CD14-positive monocyte (primary cell): ENCODE data around the gene PRKACA. TPM values are rescaled to one million over a fixed set of nuclear protein-coding genes. Genes with fewer than 3 reads are reported as not detected.

Source experiments
- DNase-seq, 3 donors: peaks; one replicate each; pipeline ENCODE4 v3.0.0-alpha.2; 2011 to 2022
- H2AFZ ChIP-seq: 2 replicates; pipeline ENCODE4 v1.6.0; 2012; ENCODE audit warnings: mild to moderate bottlenecking, low read depth, low read length, inconsistent platforms; ENCODE audit not compliant: insufficient read depth, poor library complexity, severe bottlenecking
- H3K27ac ChIP-seq, 2 donors: 1 replicate in 1 of 2; 2 replicates in 1 of 2; pipeline ENCODE4 v1.5.1; 2012 to 2013; ENCODE audit warnings: low read length in 2 of 2, control low read depth in 1 of 2, inconsistent platforms in 1 of 2, low read depth in 1 of 2, mild to moderate bottlenecking in 1 of 2
- H3K27me3 ChIP-seq, 2 donors: one replicate each; pipeline versions ENCODE4 v1.6.0 to v1.6.1; 2011 to 2013; ENCODE audit warnings: low read length in 2 of 2; ENCODE audit not compliant: control insufficient read depth in 2 of 2, insufficient read depth in 2 of 2
- H3K36me3 ChIP-seq, 2 donors: replicated peaks in 1 of 2; 1 replicate in 1 of 2; 2 replicates in 1 of 2; pipeline versions ENCODE4 v1.5.1 to v1.6.1; 2012 to 2013; ENCODE audit warnings: low read length in 2 of 2, control low read depth in 1 of 2, inconsistent platforms in 1 of 2, mild to moderate bottlenecking in 1 of 2; ENCODE audit not compliant: insufficient read depth in 2 of 2, control insufficient read depth in 1 of 2
- H3K4me1 ChIP-seq, 2 donors: 1 replicate in 1 of 2; 2 replicates in 1 of 2; pipeline versions ENCODE4 v1.5.1 to v1.6.1; 2012 to 2013; ENCODE audit warnings: low read length in 2 of 2, control low read depth in 1 of 2, inconsistent platforms in 1 of 2, mild to moderate bottlenecking in 1 of 2, moderate library complexity in 1 of 2; ENCODE audit not compliant: insufficient read depth in 2 of 2, control insufficient read depth in 1 of 2
- H3K4me2 ChIP-seq: replicated peaks from 2 replicates; pipeline ENCODE3; 2012; ENCODE audit warnings: low read length, moderate library complexity, mild to moderate bottlenecking; ENCODE audit not compliant: poor library complexity, severe bottlenecking; ENCODE audit errors: extremely low read depth
- H3K4me3 ChIP-seq, 3 experiments: fragments of 200-600 bp in 1 of 3; sonication (generic) in 1 of 3; replicated peaks in 1 of 3; 1 replicate in 2 of 3; 2 replicates in 1 of 3; pipeline ENCODE4 v1.5.1; 2011 to 2013; ENCODE audit warnings: low read length in 3 of 3, mild to moderate bottlenecking in 3 of 3, control low read depth in 2 of 3, low read depth in 2 of 3, inconsistent platforms in 1 of 3, moderate library complexity in 1 of 3
- H3K79me2 ChIP-seq: 2 replicates; pipeline ENCODE4 v1.6.0; 2012; ENCODE audit warnings: mild to moderate bottlenecking, control low read depth, inconsistent platforms, low read length, moderate library complexity; ENCODE audit not compliant: insufficient read depth
- H3K9ac ChIP-seq: 2 replicates; pipeline ENCODE4 v1.6.0; 2017; ENCODE audit warnings: low read length, mild to moderate bottlenecking; ENCODE audit not compliant: insufficient read depth, poor library complexity, severe bottlenecking
- H3K9me3 ChIP-seq, 2 donors: replicated peaks in 1 of 2; 1 replicate in 1 of 2; 2 replicates in 1 of 2; pipeline versions ENCODE4 v1.5.1 to v1.6.1; 2012 to 2013; ENCODE audit warnings: low read length in 2 of 2, control low read depth in 1 of 2; ENCODE audit not compliant: control insufficient read depth in 1 of 2, insufficient read depth in 1 of 2
- H4K20me1 ChIP-seq: 2 replicates; pipeline ENCODE4 v1.6.0; 2012; ENCODE audit warnings: mild to moderate bottlenecking, low read length, control low read depth, moderate library complexity; ENCODE audit not compliant: insufficient read depth
- H3K27ac Mint-ChIP-seq, 7 donors: one replicate each; pipeline ENCODE4 v1.8.0; 2020; ENCODE audit warnings: mild to moderate bottlenecking in 7 of 7, mixed read lengths in 7 of 7, moderate library complexity in 6 of 7, inconsistent platforms in 2 of 7
- H3K27me3 Mint-ChIP-seq, 3 donors: one replicate each; pipeline ENCODE4 v1.8.0; 2021 to 2022; ENCODE audit warnings: low read depth in 3 of 3, mild to moderate bottlenecking in 3 of 3, mixed read lengths in 3 of 3, moderate library complexity in 3 of 3, inconsistent platforms in 1 of 3
- H3K36me3 Mint-ChIP-seq, 2 donors: one replicate each; pipeline ENCODE4 v1.8.0; 2020; ENCODE audit warnings: mixed read lengths in 2 of 2, inconsistent platforms in 1 of 2, mild to moderate bottlenecking in 1 of 2
- H3K4me1 Mint-ChIP-seq: one replicate; pipeline ENCODE4 v1.8.0; 2020; ENCODE audit warnings: mild to moderate bottlenecking, mixed read lengths
- H3K4me3 Mint-ChIP-seq, 2 donors: one replicate each; pipeline ENCODE4 v1.8.0; 2020; ENCODE audit warnings: mild to moderate bottlenecking in 2 of 2, mixed read lengths in 2 of 2, moderate library complexity in 1 of 2
- H3K9me3 Mint-ChIP-seq, 7 donors: one replicate each; pipeline ENCODE4 v1.8.0; 2020 to 2022; ENCODE audit warnings: mixed read lengths in 7 of 7, mild to moderate bottlenecking in 6 of 7, moderate library complexity in 6 of 7, inconsistent platforms in 2 of 7
- WGBS: methylation state at CpG from one replicate; pipeline ENCODE4 v1.1.5; 2013; ENCODE audit warnings: missing lambda C conversion rate; ENCODE audit not compliant: insufficient coverage; 5-methylcytosine and 5-hydroxymethylcytosine counted together
- intact Hi-C, 2 donors: fragments of 100-400 bp; cut with micrococcal nuclease; formaldehyde crosslinking; loops; one replicate each; pipeline versions ENCODE4 v1.15.0 to v1.15.1; 2023
- polyA plus RNA-seq, 3 donors: library from polyadenylated mRNA; depleted of rRNA in 1 of 3; unstranded in 2 of 3; stranded (reverse) in 1 of 3; fragments of 300-500 nt in 2 of 3; fragments of >200 nt in 1 of 3; fragmentation: Illumina TruSeq in 2 of 3; gene quantifications; 1 replicate in 2 of 3; 2 replicates in 1 of 3; pipeline ENCODE4 v1.2.3, GENCODE V29; 2012 to 2021
- TF ChIP-seq, protein P1 (sequence below): fragments of 200-600 bp; IDR thresholded peaks from one replicate; pipeline ENCODE4 v1.8.0; 2022; ENCODE audit warnings: antibody characterized with exemption, mild to moderate bottlenecking

PRKACA gene
- polyA plus RNA-seq, 3 donors = 2.0 to 231 (median 3.8) TPM

DNA sequence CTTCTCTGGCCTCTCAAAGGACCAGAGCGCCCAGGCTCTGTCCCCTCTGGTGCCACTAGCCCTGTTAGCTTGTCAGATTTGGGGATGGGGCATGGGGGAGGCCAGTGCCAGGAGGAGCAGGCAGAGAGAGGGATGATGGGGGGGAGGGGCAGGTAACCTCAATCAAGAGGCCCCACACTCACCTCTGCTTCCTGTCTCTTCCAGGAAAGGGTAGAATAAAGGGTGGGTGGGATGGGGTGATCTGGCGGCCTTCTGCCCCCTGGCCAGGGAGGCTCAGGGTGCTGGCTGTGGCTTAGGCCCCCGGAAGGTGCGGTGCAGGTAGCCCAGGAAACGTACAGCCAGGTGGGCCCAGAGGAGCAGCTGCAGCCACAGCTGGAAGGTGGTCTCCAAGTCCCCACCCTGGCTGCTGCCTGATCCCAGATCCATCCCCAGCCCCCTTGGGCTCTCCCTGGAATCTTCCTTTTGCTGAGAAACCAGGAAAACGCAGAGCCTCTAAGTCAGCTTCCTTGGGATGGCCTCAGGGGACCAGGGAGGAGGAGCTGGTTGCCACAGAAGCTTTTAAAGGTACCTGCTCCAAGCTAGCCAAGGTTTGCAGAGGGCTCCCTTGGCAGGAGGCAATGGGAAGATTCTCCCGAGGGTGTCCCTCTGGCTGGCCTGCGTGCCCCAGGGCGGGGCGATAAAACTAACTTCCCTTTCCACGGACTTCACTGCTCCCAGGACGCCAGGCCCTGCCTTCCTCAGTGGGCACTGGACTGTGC lies 5.3 kb downstream of the PRKACA start:
- H3K9ac ChIP-seq = peak overlapping the region; percentile 32
- peak overlapping the region; percentile 34 to 86 for H3K27ac ChIP-seq
- TF ChIP-seq, protein P1, sequence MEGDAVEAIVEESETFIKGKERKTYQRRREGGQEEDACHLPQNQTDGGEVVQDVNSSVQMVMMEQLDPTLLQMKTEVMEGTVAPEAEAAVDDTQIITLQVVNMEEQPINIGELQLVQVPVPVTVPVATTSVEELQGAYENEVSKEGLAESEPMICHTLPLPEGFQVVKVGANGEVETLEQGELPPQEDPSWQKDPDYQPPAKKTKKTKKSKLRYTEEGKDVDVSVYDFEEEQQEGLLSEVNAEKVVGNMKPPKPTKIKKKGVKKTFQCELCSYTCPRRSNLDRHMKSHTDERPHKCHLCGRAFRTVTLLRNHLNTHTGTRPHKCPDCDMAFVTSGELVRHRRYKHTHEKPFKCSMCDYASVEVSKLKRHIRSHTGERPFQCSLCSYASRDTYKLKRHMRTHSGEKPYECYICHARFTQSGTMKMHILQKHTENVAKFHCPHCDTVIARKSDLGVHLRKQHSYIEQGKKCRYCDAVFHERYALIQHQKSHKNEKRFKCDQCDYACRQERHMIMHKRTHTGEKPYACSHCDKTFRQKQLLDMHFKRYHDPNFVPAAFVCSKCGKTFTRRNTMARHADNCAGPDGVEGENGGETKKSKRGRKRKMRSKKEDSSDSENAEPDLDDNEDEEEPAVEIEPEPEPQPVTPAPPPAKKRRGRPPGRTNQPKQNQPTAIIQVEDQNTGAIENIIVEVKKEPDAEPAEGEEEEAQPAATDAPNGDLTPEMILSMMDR = no peak
- intact Hi-C loops = no loop called here
- H3K36me3 ChIP-seq = peaks cover 14 to 21% of the 10 kb centered on the region in 2 donors
- Mint-ChIP-seq H3K36me3 (peaks cover 8 to 54% of the 10 kb centered on the region in 2 donors), H3K9me3 (no peaks in the 10 kb centered on the region), H3K4me1 (peaks cover 51% of the 10 kb centered on the region), H3K4me3 (peak overlapping the region; percentile 51 to 67), H3K27me3 (peaks cover 0 to 1% (median 0%) of the 10 kb centered on the region in 3 donors), H3K27ac (peak overlapping the region; percentile 50 to 82 (median 66))
- H2AFZ ChIP-seq = no peak overlapping the region
- H3K4me1 ChIP-seq = peaks cover 47 to 55% of the 10 kb centered on the region in 2 donors
- H3K27me3 ChIP-seq = no peaks in the 10 kb centered on the region
- WGBS = 45% methylated on average over 11 of the region's 12 CpGs
- peaks cover 86% of the 10 kb centered on the region for H3K79me2 ChIP-seq
- peak in 2 of 3 donors; percentile 46 for DNase-seq
- peak overlapping the region; percentile 73 for H3K4me2 ChIP-seq
- H3K4me3 ChIP-seq = peak overlapping the region in 1 of 3 experiments; percentile 99
- H4K20me1 ChIP-seq = peaks cover 94% of the 10 kb centered on the region
- no peaks in the 10 kb centered on the region for H3K9me3 ChIP-seq

DNA sequence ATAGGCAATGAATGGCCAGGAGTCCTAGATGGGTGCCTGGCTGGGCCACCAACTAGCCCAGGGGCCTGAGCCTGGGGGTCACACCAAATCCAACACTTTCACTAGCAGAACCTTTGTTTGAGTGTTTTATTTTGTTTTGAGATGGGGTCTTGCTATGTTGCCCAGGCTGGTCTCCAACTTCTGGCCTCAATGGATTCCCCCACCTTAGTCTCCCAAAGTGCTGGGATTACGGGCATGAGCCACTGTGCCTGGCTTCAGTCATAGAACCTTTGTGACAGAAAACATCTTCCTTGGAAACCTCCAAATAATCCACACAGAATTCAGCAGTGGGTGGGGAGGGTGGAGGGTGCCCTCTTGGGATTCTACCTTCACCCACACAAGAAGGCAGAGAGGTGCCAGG lies 6.1 kb downstream of the PRKACA start:
- H4K20me1 ChIP-seq = peaks cover 94% of the 10 kb centered on the region
- no CpG with 5 or more reads among the region's 1 CpG for WGBS
- H2AFZ ChIP-seq = no peak overlapping the region
- Mint-ChIP-seq H3K4me1 (peaks cover 47% of the 10 kb centered on the region), H3K27me3 (peaks cover 0 to 1% (median 0%) of the 10 kb centered on the region in 3 donors), H3K27ac (no peak overlapping the region), H3K4me3 (no peak overlapping the region), H3K36me3 (peaks cover 12 to 60% of the 10 kb centered on the region in 2 donors), H3K9me3 (no peaks in the 10 kb centered on the region)
- intact Hi-C loops = no loop called here
- peak overlapping the region in 1 of 2 donors; percentile 86 for H3K27ac ChIP-seq
- no peak overlapping the region for H3K4me2 ChIP-seq
- no peak overlapping the region for H3K4me3 ChIP-seq
- no peak overlapping the region for H3K9ac ChIP-seq
- H3K36me3 ChIP-seq = peaks cover 20 to 28% of the 10 kb centered on the region in 2 donors
- peaks cover 79% of the 10 kb centered on the region for H3K79me2 ChIP-seq
- peaks cover 44 to 49% of the 10 kb centered on the region in 2 donors for H3K4me1 ChIP-seq
- DNase-seq = no peak
- H3K27me3 ChIP-seq = no peaks in the 10 kb centered on the region
- TF ChIP-seq, protein P1 = no peak
- H3K9me3 ChIP-seq = no peaks in the 10 kb centered on the region
